ENCODE data around the gene ZNF48. TPM values are rescaled to one million over a fixed set of nuclear protein-coding genes. Genes with fewer than 3 reads are reported as not detected.

The ZNF48 gene
- total RNA-seq, 1 experiment from 2014 or later, result 57.3 TPM

- no peak overlapping the region for H2BK15ac ChIP-seq (ENCODE audit: low read depth, low read length)
- H4K8ac ChIP-seq (replicated peaks; ENCODE audit: insufficient read length, low read depth, low read length), result no peak overlapping the region
- no peaks in the 10 kb centered on the region for H4K20me1 ChIP-seq (ENCODE audit: control insufficient read depth, insufficient read depth, insufficient read length)
- H3K27me3 ChIP-seq (ENCODE audit: insufficient read depth, low read length), result no peaks in the 10 kb centered on the region
- H3K4me2 ChIP-seq (ENCODE audit: insufficient read depth, insufficient read length, low read length), result no peak overlapping the region
- no peak overlapping the region for H2BK20ac ChIP-seq (ENCODE audit: low read depth, low read length, poor library complexity, severe bottlenecking)
- Mint-ChIP-seq H3K36me3 (ENCODE audit: insufficient read depth in 1 of 3, low read depth in 3 of 3) (no peaks in the 10 kb centered on the region; a peak in 1 of 7 replicates), H3K27me3 (ENCODE audit: low read depth) (peaks cover 37% of the 10 kb centered on the region), H3K9me3 (no peaks in the 10 kb centered on the region; a peak in 1 of 5 replicates), H3K4me1 (peaks cover 4 to 5% of the 10 kb centered on the region in 2 experiments; a peak in 3 of 4 replicates), H3K4me3 (no peak overlapping the region), H3K27ac (no peak overlapping the region; a peak in 1 of 7 replicates)
- no peak overlapping the region for H3K27ac ChIP-seq (ENCODE audit: insufficient read length, low read depth, low read length)
- H3K4me1 ChIP-seq (ENCODE audit: insufficient read depth, low read length), result no peaks in the 10 kb centered on the region
- no peak overlapping the region for H2BK120ac ChIP-seq (ENCODE audit: low read depth, low read length, poor library complexity, severe bottlenecking)
- H3K18ac ChIP-seq (ENCODE audit: insufficient read length, low read depth, low read length), result no peak overlapping the region
- no peak overlapping the region for H2BK5ac ChIP-seq (ENCODE audit: insufficient read length, low read length)
- no peak overlapping the region for H2AFZ ChIP-seq (ENCODE audit: low read length)
- no CpG with 5 or more reads among the region's 3 CpGs for whole genome bisulfite sequencing (ENCODE audit: extremely low coverage, insufficient read length, low lambda C conversion rate)
- H3K4ac ChIP-seq (ENCODE audit: low read depth, low read length), result no peak overlapping the region
- H2AK5ac ChIP-seq (ENCODE audit: insufficient read length, low read length), result no peak overlapping the region
- no peak overlapping the region for H4K5ac ChIP-seq (ENCODE audit: insufficient read length, low read depth, low read length)
- H2BK12ac ChIP-seq (ENCODE audit: insufficient read length, low read depth, low read length), result no peak overlapping the region
- H3K23me2 ChIP-seq (ENCODE audit: insufficient read length, low read depth, low read length, poor library complexity, severe bottlenecking), result no peaks in the 10 kb centered on the region
- H4K91ac ChIP-seq (ENCODE audit: insufficient read length, low read depth, low read length), result no peak overlapping the region
- no peak for TF ChIP-seq CTCF (conservative IDR thresholded peaks at IDR 0.05)
- H3K9me3 ChIP-seq (ENCODE audit: control insufficient read depth, low read depth, low read length), result no peaks in the 10 kb centered on the region
- H3K79me1 ChIP-seq (ENCODE audit: insufficient read depth, low read depth, low read length, poor library complexity, severe bottlenecking), result no peaks in the 10 kb centered on the region
- H3T11ph ChIP-seq (ENCODE audit: low read length), result no peak overlapping the region
- no peak for DNase-seq
- no peak overlapping the region for H3K23ac ChIP-seq (ENCODE audit: insufficient read length, low read depth, low read length)
- H3K14ac ChIP-seq (ENCODE audit: insufficient read depth, low read length), result no peak overlapping the region
- no peak overlapping the region for H3K9ac ChIP-seq (ENCODE audit: extremely low read depth, insufficient read length, low read length)
- H3K79me2 ChIP-seq (ENCODE audit: insufficient read depth, low read length), result no peaks in the 10 kb centered on the region
- H3K56ac ChIP-seq (ENCODE audit: insufficient read length, low read depth, low read length), result no peak overlapping the region
These were observed 42.4 kb downstream of the ZNF48 start for GRCh38 chr16:30437511-30438046.
